Fibroblast of pulmonary artery (primary cell): Measurements from ENCODE around the gene FBXW10B.
A peak's percentile ranks its signal among the peaks of the same experiment; 100 is the strongest.
"Not testable (repeated sequence)": the region's sequence is repeated elsewhere in the genome, so short reads cannot be mapped to it uniquely, and the experiment has no call there.

Experiments
- DNase-seq: peaks from one replicate; pipeline ENCODE4 v3.0.0-alpha.2; 2010; ENCODE audit warnings: low read depth
- H3K4me3 ChIP-seq: replicated peaks from 2 replicates; pipeline ENCODE4 v1.5.1; 2011; ENCODE audit warnings: low read depth, mild to moderate bottlenecking, control low read depth, low read length, moderate library complexity

The FBXW10B gene

GRCh38 chr17:15590844-15591243 is 28.7 kb downstream of the FBXW10B start:
- not testable (repeated sequence) for H3K4me3 ChIP-seq, DNase-seq

GRCh38 chr17:15589544-15590536 is 29.7 kb downstream of the FBXW10B start:
- not testable (repeated sequence) for H3K4me3 ChIP-seq, DNase-seq

GRCh38 chr17:15588017-15588416 is 31.5 kb downstream of the FBXW10B start:
- not testable (repeated sequence) for DNase-seq, H3K4me3 ChIP-seq

- DNase-seq, H3K4me3 ChIP-seq: not testable (repeated sequence)
These were observed 36.2 kb downstream of the FBXW10B start for GRCh38 chr17:15583313-15583712.

GRCh38 chr17:15581462-15581861 is 38.0 kb downstream of the FBXW10B start:
- not testable (repeated sequence) for DNase-seq, H3K4me3 ChIP-seq

GRCh38 chr17:15576848-15577247 is 42.7 kb downstream of the FBXW10B start:
- H3K4me3 ChIP-seq, DNase-seq: not testable (repeated sequence)

- not testable (repeated sequence) for DNase-seq, H3K4me3 ChIP-seq
These were observed 44.8 kb downstream of the FBXW10B start for GRCh38 chr17:15574660-15575059.

- DNase-seq, result peak; percentile 42
- not testable (repeated sequence) for H3K4me3 ChIP-seq
These were observed 45.6 kb downstream of the FBXW10B start for GRCh38 chr17:15573870-15574269.
